Osteoblast (primary cell): ENCODE results near the gene NIPBL. TPM values are rescaled to one million over a fixed set of nuclear protein-coding genes. Genes with fewer than 3 reads are reported as not detected.

Source experiments
- DNase-seq: peaks from one replicate; pipeline ENCODE4 v3.0.0; 2011; ENCODE audit warnings: low spot score, mixed read lengths; ENCODE audit not compliant: insufficient read length; ENCODE audit errors: missing footprints
- H2AFZ ChIP-seq: 2 replicates; pipeline ENCODE4 v1.6.0; 2011; ENCODE audit warnings: mild to moderate bottlenecking, low read length
- H3K27ac ChIP-seq: 2 replicates; pipeline ENCODE4 v1.5.1; 2011; ENCODE audit warnings: mild to moderate bottlenecking, low read depth, low read length, moderate library complexity
- H3K27me3 ChIP-seq: 2 replicates; pipeline ENCODE4 v1.6.0; 2012; ENCODE audit warnings: mild to moderate bottlenecking, control low read depth, inconsistent platforms, low read length, moderate library complexity; ENCODE audit not compliant: insufficient read depth
- H3K36me3 ChIP-seq: 2 replicates; pipeline ENCODE4 v1.5.1; 2011; ENCODE audit warnings: mild to moderate bottlenecking, low read length, control low read depth, moderate library complexity; ENCODE audit not compliant: insufficient read depth
- H3K4me1 ChIP-seq: 2 replicates; pipeline ENCODE4 v1.5.1; 2011; ENCODE audit warnings: mild to moderate bottlenecking, low read length, control low read depth, moderate library complexity; ENCODE audit not compliant: insufficient read depth
- H3K4me2 ChIP-seq: 2 replicates; pipeline ENCODE4 v1.6.0; 2011; ENCODE audit warnings: mild to moderate bottlenecking, low read length; ENCODE audit not compliant: insufficient read depth
- H3K4me3 ChIP-seq: fragments of 200-600 bp; sonication (generic); 3 replicates; pipeline ENCODE4 v1.5.1; 2012; ENCODE audit warnings: mild to moderate bottlenecking, low read length, inconsistent platforms; ENCODE audit not compliant: insufficient read depth
- H3K79me2 ChIP-seq: 2 replicates; pipeline ENCODE4 v1.6.0; 2012; ENCODE audit warnings: mild to moderate bottlenecking, low read length, control low read depth, inconsistent platforms; ENCODE audit not compliant: insufficient read depth
- H3K9me3 ChIP-seq: 2 replicates; pipeline ENCODE4 v1.5.1; 2011; ENCODE audit warnings: low read depth, low read length, control low read depth
- H4K20me1 ChIP-seq: 2 replicates; pipeline ENCODE4 v1.6.0; 2012; ENCODE audit warnings: mild to moderate bottlenecking, low read length, control low read depth; ENCODE audit not compliant: insufficient read depth
- CTCF ChIP-seq: IDR thresholded peaks from 2 replicates; pipeline ENCODE4 v1.5.1; 2011; ENCODE audit warnings: mild to moderate bottlenecking, low read depth, low read length, moderate library complexity; ENCODE audit errors: extremely low read depth
- total RNA-seq: library from RNA; depleted of rRNA; stranded (reverse); fragments of >200 nt; gene quantifications from 2 replicates; pipeline ENCODE4 v1.2.3, GENCODE V29; 2012

NIPBL gene
- total RNA-seq, 1 donor = 22.8 TPM

- H3K27me3 ChIP-seq = no peaks in the 10 kb centered on the region
- no peak overlapping the region for H3K4me3 ChIP-seq
- peaks cover 32% of the 10 kb centered on the region for H3K36me3 ChIP-seq
- no peak overlapping the region for H3K27ac ChIP-seq
- H3K4me1 ChIP-seq = no peaks in the 10 kb centered on the region
- no peak for TF ChIP-seq CTCF
- H3K9me3 ChIP-seq = no peaks in the 10 kb centered on the region
- no peak overlapping the region for H2AFZ ChIP-seq
- DNase-seq = no peak
- peaks cover 2% of the 10 kb centered on the region for H3K79me2 ChIP-seq
- no peak overlapping the region for H3K4me2 ChIP-seq
- no peaks in the 10 kb centered on the region for H4K20me1 ChIP-seq
Measured at GRCh38 chr5:36969700-36970395, 93.3 kb downstream of the NIPBL start.

GRCh38 chr5:36978196-36978595, 101.6 kb downstream of the NIPBL start:
- Histone ChIP-seq H3K27ac (no peak overlapping the region), H3K4me3 (no peak overlapping the region), H3K4me1 (peaks cover 7% of the 10 kb centered on the region), H4K20me1 (peaks cover 3% of the 10 kb centered on the region), H3K27me3 (no peaks in the 10 kb centered on the region), H3K79me2 (peaks cover 61% of the 10 kb centered on the region), H3K36me3 (peaks cover 21% of the 10 kb centered on the region), H3K9me3 (no peaks in the 10 kb centered on the region), H3K4me2 (no peak overlapping the region), H2AFZ (no peak overlapping the region)
- no peak for TF ChIP-seq CTCF
- no peak for DNase-seq

GRCh38 chr5:36982146-36982545, 105.6 kb downstream of the NIPBL start:
- Histone ChIP-seq H4K20me1 (peaks cover 3% of the 10 kb centered on the region), H2AFZ (no peak overlapping the region), H3K4me1 (peaks cover 7% of the 10 kb centered on the region), H3K36me3 (peaks cover 10% of the 10 kb centered on the region), H3K4me3 (no peak overlapping the region), H3K4me2 (no peak overlapping the region), H3K79me2 (peaks cover 55% of the 10 kb centered on the region), H3K9me3 (no peaks in the 10 kb centered on the region), H3K27me3 (no peaks in the 10 kb centered on the region), H3K27ac (no peak overlapping the region)
- no peak for DNase-seq
- TF ChIP-seq CTCF = no peak

GRCh38 chr5:36985387-36985786, 108.8 kb downstream of the NIPBL start:
- Histone ChIP-seq H3K4me3 (no peak overlapping the region), H3K9me3 (no peaks in the 10 kb centered on the region), H4K20me1 (peaks cover 3% of the 10 kb centered on the region), H3K27me3 (no peaks in the 10 kb centered on the region), H3K79me2 (peaks cover 49% of the 10 kb centered on the region), H3K27ac (no peak overlapping the region), H3K4me1 (peaks cover 7% of the 10 kb centered on the region), H3K36me3 (peaks cover 10% of the 10 kb centered on the region), H2AFZ (no peak overlapping the region), H3K4me2 (no peak overlapping the region)
- DNase-seq = no peak
- no peak for TF ChIP-seq CTCF
